ENCODE data around the gene BFSP2.

BFSP2 gene

DNA sequence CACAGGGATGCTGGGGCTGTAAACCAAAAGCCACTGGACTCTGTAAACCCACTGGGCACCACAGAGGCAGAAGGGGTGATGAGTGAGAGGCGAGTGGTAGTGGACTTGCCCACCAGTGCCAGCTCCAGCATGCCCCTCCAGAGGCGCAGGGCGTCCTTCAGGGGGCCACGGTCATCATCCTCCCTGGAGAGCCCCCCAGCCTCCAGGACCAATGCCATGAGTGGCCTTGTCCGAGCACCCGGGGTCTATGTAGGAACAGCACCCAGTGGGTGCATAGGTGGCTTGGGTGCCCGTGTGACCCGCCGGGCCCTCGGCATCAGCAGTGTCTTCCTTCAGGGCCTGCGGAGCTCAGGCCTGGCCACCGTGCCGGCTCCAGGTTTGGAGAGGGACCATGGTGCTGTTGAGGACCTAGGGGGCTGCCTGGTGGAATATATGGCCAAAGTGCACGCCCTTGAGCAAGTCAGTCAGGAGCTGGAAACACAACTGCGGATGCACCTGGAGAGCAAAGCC, at the start of gene BFSP2:
Gene BFSP2, plus strand, starts transcription at position 51 of the 510 bp plus-strand sequence. Its CDS starts 28 bp downstream, at position 79.
- DNase-seq (ENCODE audit: low read depth), result no peak
- H3K4me3 ChIP-seq (ENCODE audit: low read length), result no peak within 1 kb of the TSS
- TF ChIP-seq CTCF (conservative IDR thresholded peaks at IDR 0.05; ENCODE audit: low read length), result no peak

DNA sequence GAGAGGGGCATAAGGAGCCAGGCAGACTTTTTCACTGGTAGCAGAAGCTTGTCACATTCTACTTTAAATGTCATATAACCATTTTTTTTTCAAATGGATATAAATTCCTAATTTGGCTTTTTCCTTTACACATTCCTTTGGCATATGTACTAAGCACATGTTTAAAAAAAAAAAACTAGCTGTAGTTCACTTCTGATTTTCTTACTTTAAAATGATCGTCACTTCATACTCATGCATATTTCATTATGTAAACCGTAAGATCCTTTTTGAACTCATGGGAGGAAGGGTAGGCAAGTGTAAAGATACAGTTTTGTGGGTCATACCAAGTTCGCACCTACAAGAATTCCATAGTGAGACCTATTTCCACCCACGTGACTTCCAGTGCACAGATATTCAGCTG, 45.1 kb upstream of the BFSP2 start:
- DNase-seq (ENCODE audit: low read depth), result no peak
- no peak for TF ChIP-seq CTCF (conservative IDR thresholded peaks at IDR 0.05; ENCODE audit: low read length)
- no peak overlapping the region for H3K4me3 ChIP-seq (ENCODE audit: low read length)

DNA sequence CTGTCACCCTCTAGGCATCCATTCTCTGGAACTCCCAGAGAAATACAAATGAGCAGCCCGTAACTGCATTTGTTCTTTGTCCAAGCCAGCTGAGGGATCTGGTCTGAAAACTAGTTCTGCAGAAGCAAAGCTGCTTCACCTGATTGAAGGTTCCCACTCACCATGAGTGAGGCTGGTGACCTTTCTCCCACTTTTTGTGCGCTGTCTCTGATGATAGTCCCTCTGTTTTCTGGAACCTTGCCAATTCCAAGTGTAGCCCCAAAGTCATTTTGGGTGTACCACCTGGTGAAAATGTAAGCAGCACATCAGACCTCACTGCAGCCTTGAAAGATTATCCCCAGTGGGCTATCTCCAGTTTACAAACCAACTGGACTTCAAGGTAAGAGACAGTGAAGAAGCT, 39.4 kb upstream of the BFSP2 start:
- DNase-seq (ENCODE audit: low read depth), result no peak
- H3K4me3 ChIP-seq (ENCODE audit: low read length), result no peak overlapping the region
- TF ChIP-seq CTCF (conservative IDR thresholded peaks at IDR 0.05; ENCODE audit: low read length), result no peak

GRCh38 chr3:133361011-133361410, 38.8 kb upstream of the BFSP2 start:
- no peak overlapping the region for H3K4me3 ChIP-seq (ENCODE audit: low read length)
- no peak for TF ChIP-seq CTCF (conservative IDR thresholded peaks at IDR 0.05; ENCODE audit: low read length)

DNA sequence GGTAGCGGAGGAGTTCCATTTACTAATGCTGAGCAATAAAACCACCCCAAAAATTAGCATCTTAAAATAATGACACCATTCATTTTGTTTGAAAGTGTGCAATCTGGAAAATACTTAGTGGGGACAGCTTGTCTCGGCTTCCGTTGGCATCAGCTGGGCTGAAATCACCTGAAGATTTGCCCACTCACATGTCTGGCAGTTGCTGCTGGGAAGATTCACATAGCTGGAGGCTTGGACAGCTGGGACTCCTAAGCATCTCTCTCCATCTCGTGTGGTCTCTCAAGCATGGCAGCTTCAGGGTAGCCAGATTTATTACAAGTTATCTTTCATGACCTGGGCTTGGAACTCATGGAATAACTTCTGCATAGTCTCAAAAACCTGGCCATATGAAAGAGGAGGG, 38.4 kb upstream of the BFSP2 start:
- TF ChIP-seq CTCF (conservative IDR thresholded peaks at IDR 0.05; ENCODE audit: low read length), result no peak
- no peak overlapping the region for H3K4me3 ChIP-seq (ENCODE audit: low read length)
- DNase-seq (ENCODE audit: low read depth), result no peak

More at GRCh38 chr3:133361011-133361410, 38.8 kb upstream of the BFSP2 start:
- no peak for DNase-seq (ENCODE audit: low read depth)

GRCh38 chr3:133362539-133362938, 37.3 kb upstream of the BFSP2 start:
- H3K4me3 ChIP-seq (ENCODE audit: low read length), result no peak overlapping the region
- DNase-seq (ENCODE audit: low read depth), result no peak
- no peak for TF ChIP-seq CTCF (conservative IDR thresholded peaks at IDR 0.05; ENCODE audit: low read length)

GRCh38 chr3:133364704-133365103, 35.2 kb upstream of the BFSP2 start:
- no peak overlapping the region for H3K4me3 ChIP-seq (ENCODE audit: low read length)
- DNase-seq (ENCODE audit: low read depth), result no peak
- no peak for TF ChIP-seq CTCF (conservative IDR thresholded peaks at IDR 0.05; ENCODE audit: low read length)

All from AG10803 (cell line).